GM12878 (cell line): ENCODE measurements around the gene PPRC1. TPM values are rescaled to one million over a fixed set of nuclear protein-coding genes. Genes with fewer than 3 reads are reported as not detected.

Experiments
- ATAC-seq: fragments of 200-7000 bp; cut with Tn5 transposase; 3 replicates; pipeline ENCODE4 v1.9.1; 2020; ENCODE audit warnings: mild to moderate bottlenecking, moderate library complexity
- BruUV-seq: library from RNA; stranded (reverse); fragments of 400-500 nt; replicated peaks from 2 replicates; lab custom pipeline; 2021; lab: Mats Ljungman, UMichigan
- CTCF ChIA-PET: fragments of 300-600 bp; sonication (Branson Sonifier 250); formaldehyde crosslinking; extraction: SDS; loops from one replicate; lab custom pipeline; 2021; ENCODE audit warnings: inconsistent platforms; lab: Yijun Ruan, JAX
- POLR2A ChIA-PET: fragments of 350-600 bp; formaldehyde crosslinking; extraction: SDS; loops from one replicate; lab custom pipeline; 2021; ENCODE audit warnings: inconsistent platforms; lab: Charles Lee
- RAD21 ChIA-PET: fragments of 300-600 bp; sonication (Branson Sonifier 250); formaldehyde crosslinking; loops from one replicate; lab custom pipeline; 2023; ENCODE audit warnings: antibody characterized with exemption; ENCODE audit not compliant: unreplicated experiment; lab: Charles Lee
- SMC1A ChIA-PET: fragments of 300-600 bp; sonication (Branson Sonifier 250); formaldehyde crosslinking; loops from one replicate; lab custom pipeline; 2023; ENCODE audit not compliant: unreplicated experiment, uncharacterized antibody; lab: Charles Lee
- DNase-seq: peaks from one replicate; pipeline ENCODE4 v3.0.0-alpha.2; 2011; ENCODE audit warnings: low read depth, low spot score
- FAIRE-seq: peaks from 3 replicates; lab custom pipeline; 2011; peaks lifted over from hg19 to GRCh38; lab: Jason Lieb, UNC
- H2AFZ ChIP-seq: 2 replicates; pipeline ENCODE4 v1.6.0; 2011; ENCODE audit warnings: low read depth, low read length, control low read depth; ENCODE audit not compliant: control insufficient read depth
- H3K27ac ChIP-seq: 2 replicates; pipeline ENCODE4 v1.5.1; 2011; ENCODE audit warnings: control low read depth; ENCODE audit not compliant: control insufficient read depth, insufficient read depth
- H3K27me3 ChIP-seq, 2 experiments: replicated peaks in 1 of 2; 2 replicates each; pipeline versions ENCODE4 v1.6.0 to v1.6.1; 2011; ENCODE audit warnings: low read length in 1 of 2; ENCODE audit not compliant: control insufficient read depth in 2 of 2, insufficient read depth in 2 of 2
- H3K36me3 ChIP-seq, 2 experiments: 2 replicates each; pipeline ENCODE4 v1.5.1; 2011; ENCODE audit warnings: low read length in 1 of 2; ENCODE audit not compliant: control insufficient read depth in 2 of 2, insufficient read depth in 2 of 2
- H3K4me1 ChIP-seq: 2 replicates; pipeline ENCODE4 v1.6.1; 2011; ENCODE audit warnings: mild to moderate bottlenecking, low read length, moderate library complexity, mixed read lengths; ENCODE audit not compliant: control insufficient read depth, insufficient read depth
- H3K4me2 ChIP-seq: 2 replicates; pipeline ENCODE4 v1.6.0; 2011; ENCODE audit warnings: control low read depth; ENCODE audit not compliant: control insufficient read depth, insufficient read depth
- H3K4me3 ChIP-seq: fragments of 200-600 bp; sonication (generic); 2 replicates; pipeline ENCODE4 v1.5.1; 2016
- H3K79me2 ChIP-seq: 2 replicates; pipeline ENCODE4 v1.6.0; 2011; ENCODE audit warnings: low read length; ENCODE audit not compliant: control insufficient read depth, insufficient read depth
- H3K9ac ChIP-seq: 2 replicates; pipeline ENCODE4 v1.8.0; 2011; ENCODE audit warnings: low read length, control low read depth, mixed read lengths; ENCODE audit not compliant: control insufficient read depth, insufficient read depth
- H3K9me3 ChIP-seq: replicated peaks from 3 replicates; pipeline ENCODE4 v1.5.1; 2011; ENCODE audit warnings: mild to moderate bottlenecking, low read length; ENCODE audit not compliant: control insufficient read depth, insufficient read depth
- H4K20me1 ChIP-seq: 2 replicates; pipeline ENCODE4 v1.6.0; 2011; ENCODE audit not compliant: control insufficient read depth, insufficient read depth
- KDM1A ChIP-seq: fragments of 200-600 bp; sonication (generic); IDR thresholded peaks from 2 replicates; pipeline ENCODE4 v1.6.1; 2016; ENCODE audit warnings: borderline replicate concordance
- REST ChIP-seq: IDR thresholded peaks from 2 replicates; pipeline ENCODE4 v1.6.1; 2012; ENCODE audit warnings: mild to moderate bottlenecking, low read depth, low read length
- SMAD5 ChIP-seq: IDR thresholded peaks from 2 replicates; pipeline ENCODE4 v1.6.1; 2016; ENCODE audit warnings: antibody characterized with exemption, low read depth
- STAT1 ChIP-seq: fragments of 450-650 bp; conservative IDR thresholded peaks from 2 replicates; pipeline ENCODE4 v1.6.1; 2014; ENCODE audit warnings: antibody characterized with exemption, mild to moderate bottlenecking
- WGBS: methylation state at CpG from one replicate; pipeline ENCODE4 v1.1.6; 2016; ENCODE audit warnings: low lambda C conversion rate; ENCODE audit not compliant: insufficient replicate concordance, insufficient coverage; ENCODE audit errors: missing lambda C conversion rate; 5-methylcytosine and 5-hydroxymethylcytosine counted together
- in situ Hi-C: fragments of 300-500 bp; cut with MboI; formaldehyde crosslinking; loops from 9 replicates; pipeline ENCODE4 v1.14.3; 2018; ENCODE audit warnings: mixed read lengths
- intact Hi-C: fragments of 100-400 bp; cut with micrococcal nuclease; formaldehyde crosslinking; loops from one replicate; pipeline ENCODE4 v1.14.2; 2022; ENCODE audit not compliant: unreplicated experiment
- polyA plus RNA-seq, 11 experiments: library from polyadenylated mRNA; depleted of rRNA in 4 of 11; unstranded in 6 of 11; stranded (reverse) in 5 of 11; fragments of >200 nt; fragmentation: Nextera tagmentation in 4 of 11; fragmentation: Illumina TruSeq in 1 of 11; extraction: Ambion mirVana in 4 of 11; extraction: Trizol in 1 of 11; gene quantifications; 1 replicate in 1 of 11; 2 replicates in 10 of 11; pipeline versions ENCODE4 v1.2.1 to v1.2.3, GENCODE V29; 2011 to 2016; ENCODE audit warnings: inconsistent platforms in 2 of 11, missing spikeins in 2 of 11, low read depth in 1 of 11
- total RNA-seq, 4 experiments: library from RNA; depleted of rRNA in 3 of 4; stranded (reverse); fragments of >200 nt in 3 of 4; fragmentation: Illumina TruSeq in 1 of 4; extraction: Trizol in 1 of 4; gene quantifications; 2 replicates each; pipeline versions ENCODE4 v1.2.1 to v1.2.3, GENCODE V29; 2013 to 2021

PPRC1 gene
- total and polyA plus RNA-seq, 10 of the 15 experiments (the other 5 are each of a cell fraction or from before 2014, with no cell fraction given), result 13.1 to 69.8 (median 32.4) TPM

- Histone ChIP-seq H4K20me1 (no peaks in the 10 kb centered on the region), H3K4me3 (no peak overlapping the region), H3K4me2 (no peak overlapping the region), H3K79me2 (peaks cover 26% of the 10 kb centered on the region), H3K4me1 (peaks cover 6% of the 10 kb centered on the region), H3K27ac (no peak overlapping the region), H3K9ac (no peak overlapping the region), H3K36me3 (peaks cover 21 to 35% of the 10 kb centered on the region in 2 experiments), H2AFZ (no peak overlapping the region), H3K27me3 (no peaks in the 10 kb centered on the region), H3K9me3 (no peaks in the 10 kb centered on the region)
- ChIA-PET CTCF (interaction anchor here (1.2 to 1.7 kb wide), 2 partner anchors 15 to 37 kb away, joined by 4 to 5 read pairs; no protein-coding TSS in a partner anchor), SMC1A (interaction anchor here (1.0 kb wide), 1 partner anchor 9 kb away, joined by 3 read pairs; no protein-coding TSS in a partner anchor), POLR2A (no interaction called here), RAD21 (no interaction called here)
- FAIRE-seq, result no peak
- no peak for ATAC-seq
- TF ChIP-seq SMAD5 (0 out of 2 replicates have a peak, but pooled peaks have one; percentile 35), STAT1 (no peak)
- intact Hi-C loops (no loop called here), in situ Hi-C loops (no loop called here)
- 94% methylated on average over 24 of the region's 24 CpGs for WGBS
- BruUV-seq, result no TSS peak
- DNase-seq, result no peak
Measured at GRCh38 chr10:102109166-102110116, 23.4 kb upstream of the PPRC1 start.

GRCh38 chr10:102111276-102111675, 21.6 kb upstream of the PPRC1 start:
- BruUV-seq, result no TSS peak
- no peak overlapping the region for H3K9ac ChIP-seq

More at GRCh38 chr10:102111276-102111675, 21.6 kb upstream of the PPRC1 start:
- H3K27me3 ChIP-seq, result no peaks in the 10 kb centered on the region
- TF ChIP-seq REST (no peak), KDM1A (no peak)
- RAD21 ChIA-PET, result interaction anchor here (0.9 kb wide), 1 partner anchor 472 kb away, joined by 3 read pairs; no protein-coding TSS in a partner anchor
- ATAC-seq (no peak), DNase-seq (no peak), FAIRE-seq (no peak)
- in situ Hi-C loops (no loop called here), intact Hi-C loops (no loop called here)
- no peak overlapping the region for H3K4me3 ChIP-seq
- peaks cover 21 to 35% of the 10 kb centered on the region in 2 experiments for H3K36me3 ChIP-seq
- H3K4me2 ChIP-seq, result no peak overlapping the region
- POLR2A ChIA-PET, result no interaction called here
- no peaks in the 10 kb centered on the region for H3K9me3 ChIP-seq
- no peaks in the 10 kb centered on the region for H4K20me1 ChIP-seq
- peaks cover 18% of the 10 kb centered on the region for H3K4me1 ChIP-seq
- WGBS, result 96% methylated on average over 12 of the region's 12 CpGs
- H2AFZ ChIP-seq, result no peak overlapping the region
- H3K27ac ChIP-seq, result no peak overlapping the region
- CTCF ChIA-PET, result interaction anchor here (0.6 to 1.4 kb wide), 4 partner anchors 11 to 483 kb away, joined by 3 to 5 read pairs (median 4); no protein-coding TSS in a partner anchor
- SMC1A ChIA-PET, result interaction anchor here (1.4 to 1.6 kb wide), 2 partner anchors 11 to 37 kb away, joined by 4 read pairs; no protein-coding TSS in a partner anchor
- peaks cover 42% of the 10 kb centered on the region for H3K79me2 ChIP-seq
